GM23248 (cell line): ENCODE measurements around the gene ZNF385A.

Source experiments
- EZH2 ChIP-seq: fragments of 200-600 bp; sonication (generic); IDR thresholded peaks from 2 replicates; pipeline ENCODE4 v1.6.1; 2018; ENCODE audit warnings: antibody characterized with exemption, mild to moderate bottlenecking; ENCODE audit not compliant: insufficient read depth, poor library complexity, severe bottlenecking
- EZH2phosphoT487 ChIP-seq: fragments of 200-600 bp; sonication (generic); IDR thresholded peaks from 2 replicates; pipeline ENCODE4 v1.6.1; 2018; ENCODE audit warnings: antibody characterized with exemption, moderate library complexity, mild to moderate bottlenecking, low read depth; ENCODE audit not compliant: insufficient read depth

- TF ChIP-seq EZH2 (no peak), EZH2phosphoT487 (no peak)
Observed at GRCh38 chr12:54411391-54412241, 27.1 kb upstream of the ZNF385A start.
